Colonic mucosa (tissue), 4 donors: ENCODE results near the gene GSTCD. TPM values are rescaled to one million over a fixed set of nuclear protein-coding genes. Genes with fewer than 3 reads are reported as not detected.

ENCODE experiments used
- DNase-seq: peaks from one replicate; pipeline ENCODE4 v3.0.0-alpha.2; 2020
- H3K27ac ChIP-seq: fragments of 200-600 bp; one replicate; pipeline ENCODE4 v1.8.0; 2021
- H3K27me3 ChIP-seq: fragments of 200-600 bp; one replicate; pipeline ENCODE4 v1.8.0; 2021
- H3K36me3 ChIP-seq: fragments of 200-600 bp; one replicate; pipeline ENCODE4 v1.8.0; 2021
- H3K4me1 ChIP-seq: fragments of 200-600 bp; one replicate; pipeline ENCODE4 v1.8.0; 2021; ENCODE audit warnings: mild to moderate bottlenecking
- H3K4me3 ChIP-seq: fragments of 200-600 bp; one replicate; pipeline ENCODE4 v1.8.0; 2021
- H3K9ac ChIP-seq, 2 donors: one replicate each; pipeline ENCODE4 v1.7.0; 2013; ENCODE audit warnings: control low read depth in 2 of 2, low read depth in 2 of 2, low read length in 2 of 2
- H3K9me3 ChIP-seq: fragments of 200-600 bp; one replicate; pipeline ENCODE4 v1.8.0; 2021
- CTCF ChIP-seq: fragments of 200-600 bp; IDR thresholded peaks from one replicate; pipeline ENCODE4 v1.8.0; 2022; ENCODE audit warnings: antibody characterized with exemption, mild to moderate bottlenecking
- intact Hi-C: fragments of 100-400 bp; cut with DNase I; formaldehyde crosslinking; loops from one replicate; pipeline ENCODE4 v1.14.1; 2022
- total RNA-seq, 2 donors: library from RNA; stranded (reverse); fragmentation: NEBNext Ultra II Directional in 1 of 2; extraction: Animal tissue kit (Norgen Biotek cat#: 25700) in 1 of 2; gene quantifications; one replicate each; pipeline ENCODE4 v1.2.1, GENCODE V29; 2021
- donor health status: healthy.
- donor health status: DM: no; HTN: no; CAD: no.
- donor health status: DM: no; HTN: no; CAD: no.

The GSTCD gene
- total RNA-seq, 2 donors from 2014 or later = 9.0 to 17.5 TPM

- intact Hi-C loops = no loop called here
Observed at GRCh38 chr4:105858466-105859040, 150.0 kb downstream of the GSTCD start.

DNA sequence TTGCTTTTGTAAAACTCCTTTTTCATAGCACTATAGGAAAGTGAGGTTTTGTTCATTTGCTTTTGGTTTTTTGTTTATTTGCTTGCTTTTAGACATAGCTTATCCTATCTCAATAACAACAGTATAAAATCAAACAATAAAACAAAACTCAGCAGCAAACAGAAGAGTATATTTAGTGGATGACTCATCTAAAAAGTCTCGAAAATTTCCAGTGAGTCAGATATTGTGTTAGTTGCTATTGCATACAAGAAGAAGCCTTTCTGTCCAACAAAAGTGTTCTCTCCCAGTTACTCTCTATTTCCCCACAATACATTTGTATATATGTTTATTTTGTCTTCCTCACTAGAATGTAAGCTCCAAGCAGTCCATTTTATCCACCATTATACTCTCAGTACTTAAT, 150.6 kb downstream of the GSTCD start:
- DNase-seq = no peak
- intact Hi-C loops = no loop called here

More at GRCh38 chr4:105858466-105859040, 150.0 kb downstream of the GSTCD start:
- Histone ChIP-seq H3K4me1 (no peaks in the 10 kb centered on the region), H3K9me3 (no peaks in the 10 kb centered on the region), H3K27me3 (no peaks in the 10 kb centered on the region), H3K27ac (no peak overlapping the region), H3K36me3 (no peaks in the 10 kb centered on the region), H3K9ac (no peak overlapping the region), H3K4me3 (no peak overlapping the region)
- DNase-seq = no peak
- no peak for TF ChIP-seq CTCF

GRCh38 chr4:105870963-105871362, 162.4 kb downstream of the GSTCD start:
- Histone ChIP-seq H3K36me3 (no peaks in the 10 kb centered on the region), H3K4me3 (no peak overlapping the region), H3K27ac (no peak overlapping the region), H3K27me3 (no peaks in the 10 kb centered on the region), H3K4me1 (no peaks in the 10 kb centered on the region), H3K9me3 (no peaks in the 10 kb centered on the region), H3K9ac (no peak overlapping the region)
- no peak for TF ChIP-seq CTCF
- intact Hi-C loops = no loop called here
- no peak for DNase-seq

More for the DNA sequence above, 150.6 kb downstream of the GSTCD start:
- Histone ChIP-seq H3K36me3 (no peaks in the 10 kb centered on the region), H3K4me1 (no peaks in the 10 kb centered on the region), H3K4me3 (no peak overlapping the region), H3K9ac (no peak overlapping the region), H3K9me3 (no peaks in the 10 kb centered on the region), H3K27me3 (no peaks in the 10 kb centered on the region), H3K27ac (no peak overlapping the region)
- TF ChIP-seq CTCF = no peak

DNA sequence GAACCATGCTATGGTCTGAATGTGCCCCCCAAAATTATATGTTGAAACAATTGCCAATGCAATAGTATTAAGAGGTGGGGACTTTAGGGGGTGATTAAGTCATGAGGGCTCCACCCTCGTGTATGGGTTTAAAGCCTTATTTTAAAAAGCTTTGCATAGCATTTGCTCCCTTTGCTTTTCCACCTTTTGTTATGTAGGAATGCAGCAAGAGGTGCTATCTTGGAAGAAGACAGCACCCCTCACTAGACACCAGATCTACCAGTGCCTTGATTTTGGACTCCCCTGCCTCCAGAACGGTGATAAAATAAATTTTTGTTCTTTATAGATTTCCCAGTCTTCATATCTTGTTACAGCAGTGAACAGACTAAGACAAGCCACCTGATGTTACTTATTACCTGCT, 163.4 kb downstream of the GSTCD start:
- no peak for TF ChIP-seq CTCF
- no peak overlapping the region for H3K27ac ChIP-seq
- H3K9me3 ChIP-seq = no peaks in the 10 kb centered on the region
- H3K4me3 ChIP-seq = no peak overlapping the region
- intact Hi-C loops = no loop called here
- H3K36me3 ChIP-seq = no peaks in the 10 kb centered on the region
- no peak overlapping the region for H3K9ac ChIP-seq
- no peaks in the 10 kb centered on the region for H3K4me1 ChIP-seq
- H3K27me3 ChIP-seq = no peaks in the 10 kb centered on the region
- no peak for DNase-seq

- intact Hi-C loops = no loop called here
- no peak for TF ChIP-seq CTCF
- Histone ChIP-seq H3K9me3 (no peaks in the 10 kb centered on the region), H3K27ac (no peak overlapping the region), H3K36me3 (no peaks in the 10 kb centered on the region), H3K27me3 (no peaks in the 10 kb centered on the region), H3K9ac (no peak overlapping the region), H3K4me1 (no peaks in the 10 kb centered on the region), H3K4me3 (no peak overlapping the region)
- DNase-seq = no peak
Observed at GRCh38 chr4:105875233-105875632, 166.6 kb downstream of the GSTCD start.
